IMR-90 (cell line): ENCODE results near the gene GPR157.

Source experiments
- BHLHE40 ChIP-seq: fragments of 150-350 bp; IDR thresholded peaks from 2 replicates; pipeline ENCODE4 v1.6.1; 2016; ENCODE audit warnings: mild to moderate bottlenecking, low read depth, low read length
- CEBPB ChIP-seq: IDR thresholded peaks from 2 replicates; pipeline ENCODE4 v1.6.1; 2012; ENCODE audit warnings: low read depth, low read length, improper control_type of control experiment
- CHD1 ChIP-seq: IDR thresholded peaks from 2 replicates; pipeline ENCODE4 v1.6.1; 2012; ENCODE audit warnings: low read depth, low read length, improper control_type of control experiment
- ELK1 ChIP-seq: fragments of 150-350 bp; IDR thresholded peaks from 2 replicates; pipeline ENCODE4 v1.6.1; 2016; ENCODE audit warnings: low read depth, mild to moderate bottlenecking, low read length, moderate library complexity, borderline replicate concordance
- FOS ChIP-seq: fragments of 150-350 bp; IDR thresholded peaks from 2 replicates; pipeline ENCODE4 v1.6.1; 2016; ENCODE audit warnings: low read depth, low read length
- MAFK ChIP-seq: IDR thresholded peaks from 2 replicates; pipeline ENCODE4 v1.6.1; 2012; ENCODE audit warnings: low read depth, low read length, improper control_type of control experiment
- NFE2L2 ChIP-seq: fragments of 150-350 bp; IDR thresholded peaks from 2 replicates; pipeline ENCODE4 v1.6.1; 2016; ENCODE audit warnings: low read depth, mild to moderate bottlenecking, low read length
- POLR2A ChIP-seq: IDR thresholded peaks from 2 replicates; pipeline ENCODE4 v1.6.1; 2012; ENCODE audit warnings: mild to moderate bottlenecking, low read depth, low read length
- RCOR1 ChIP-seq: IDR thresholded peaks from 2 replicates; pipeline ENCODE4 v1.6.1; 2012; ENCODE audit warnings: mild to moderate bottlenecking, low read length, improper control_type of control experiment; ENCODE audit not compliant: insufficient replicate concordance
- SMC3 ChIP-seq: fragments of 150-350 bp; IDR thresholded peaks from 2 replicates; pipeline ENCODE4 v1.6.1; 2016; ENCODE audit warnings: low read depth, mild to moderate bottlenecking, antibody characterized with exemption, low read length, moderate library complexity
- TF ChIP-seq, protein P1 (sequence below): conservative IDR thresholded peaks from 2 replicates; pipeline ENCODE4 v1.5.1; 2012; ENCODE audit warnings: mild to moderate bottlenecking, low read depth, low read length, improper control_type of control experiment

DNA sequence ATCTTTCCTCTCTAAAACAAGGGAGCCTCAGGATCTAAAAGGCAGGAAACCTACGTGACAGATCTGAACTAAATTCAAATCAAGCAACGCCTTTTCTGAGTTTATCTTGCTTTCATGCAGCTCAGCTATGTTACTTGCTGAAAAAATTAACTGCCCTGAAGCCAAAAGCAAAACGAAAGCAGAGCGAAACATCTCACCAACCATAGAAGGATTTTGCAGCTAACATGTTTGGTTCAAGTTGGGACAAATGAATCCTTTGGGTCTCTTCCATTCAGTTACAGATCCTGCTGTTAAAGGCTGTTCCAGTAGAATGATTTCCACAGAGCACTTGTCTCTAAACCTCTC is 59.9 kb downstream of the GPR157 start:
- TF ChIP-seq, protein P1, sequence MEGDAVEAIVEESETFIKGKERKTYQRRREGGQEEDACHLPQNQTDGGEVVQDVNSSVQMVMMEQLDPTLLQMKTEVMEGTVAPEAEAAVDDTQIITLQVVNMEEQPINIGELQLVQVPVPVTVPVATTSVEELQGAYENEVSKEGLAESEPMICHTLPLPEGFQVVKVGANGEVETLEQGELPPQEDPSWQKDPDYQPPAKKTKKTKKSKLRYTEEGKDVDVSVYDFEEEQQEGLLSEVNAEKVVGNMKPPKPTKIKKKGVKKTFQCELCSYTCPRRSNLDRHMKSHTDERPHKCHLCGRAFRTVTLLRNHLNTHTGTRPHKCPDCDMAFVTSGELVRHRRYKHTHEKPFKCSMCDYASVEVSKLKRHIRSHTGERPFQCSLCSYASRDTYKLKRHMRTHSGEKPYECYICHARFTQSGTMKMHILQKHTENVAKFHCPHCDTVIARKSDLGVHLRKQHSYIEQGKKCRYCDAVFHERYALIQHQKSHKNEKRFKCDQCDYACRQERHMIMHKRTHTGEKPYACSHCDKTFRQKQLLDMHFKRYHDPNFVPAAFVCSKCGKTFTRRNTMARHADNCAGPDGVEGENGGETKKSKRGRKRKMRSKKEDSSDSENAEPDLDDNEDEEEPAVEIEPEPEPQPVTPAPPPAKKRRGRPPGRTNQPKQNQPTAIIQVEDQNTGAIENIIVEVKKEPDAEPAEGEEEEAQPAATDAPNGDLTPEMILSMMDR: no peak
- TF ChIP-seq POLR2A (no peak), BHLHE40 (no peak), RCOR1 (no peak), NFE2L2 (no peak), SMC3 (no peak), CEBPB (no peak), ELK1 (no peak), CHD1 (no peak), MAFK (no peak), FOS (no peak)
